ENCODE data around the gene RPN2. TPM values are rescaled to one million over a fixed set of nuclear protein-coding genes. Genes with fewer than 3 reads are reported as not detected.

The RPN2 gene
- total and polyA plus RNA-seq, 2 of the 13 experiments (the other 11 are each of a cell fraction or from before 2014, with no cell fraction given) = 587 to 1,818 TPM

DNA sequence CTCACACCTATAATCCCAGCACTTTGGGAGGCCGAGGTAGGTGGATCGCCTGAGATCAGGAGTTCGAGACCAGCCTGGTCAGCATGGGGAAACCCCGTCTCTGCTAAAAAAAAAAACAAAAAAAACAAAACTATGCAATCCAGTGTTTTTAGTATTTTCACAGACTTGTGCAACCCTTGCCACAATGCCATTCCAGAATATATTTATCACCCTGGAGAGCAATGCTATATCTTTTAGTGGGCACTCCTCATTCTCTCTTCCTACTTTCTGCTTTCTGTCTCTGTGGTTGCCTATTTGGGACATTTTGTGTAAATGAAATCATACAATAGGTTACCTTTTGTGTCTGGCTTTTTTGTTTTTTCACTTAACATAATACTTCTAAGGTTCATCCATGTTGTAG is 39.3 kb downstream of the RPN2 start:
- intact Hi-C loops (cut with micrococcal nuclease; ENCODE audit: unreplicated experiment) (no loop called here), in situ Hi-C loops (cut with HindIII; ENCODE audit: extremely low pct_ligation_motif_present, low pct_unique_long_range_greater_than_20kb) (no loop called here)
- ATAC-seq (no peak), DNase-seq (ENCODE audit: low spot score) (no peak), FAIRE-seq (no peak)
- 97% methylated on average over 4 of the region's 4 CpGs for WGBS (ENCODE audit: low lambda C conversion rate)
- POLR2A ChIA-PET = no interaction called here
- H3K79me2 ChIP-seq (ENCODE audit: insufficient read depth, low read length) = peaks cover 23% of the 10 kb centered on the region
- no peak overlapping the region for H3K4me3 ChIP-seq (replicated peaks in 1 of 3; ENCODE audit: insufficient read depth in 1 of 3, low read depth in 2 of 3, low read length in 3 of 3)
- no peak overlapping the region for H3K27ac ChIP-seq (ENCODE audit: extremely low read length, insufficient read depth, low read length)
- peaks cover 45 to 89% of the 10 kb centered on the region in 2 experiments for H3K36me3 ChIP-seq (replicated peaks in 1 of 2; ENCODE audit: control insufficient read depth in 1 of 2, insufficient read depth in 2 of 2, low read length in 2 of 2)
- no peak overlapping the region for H3K4me2 ChIP-seq (ENCODE audit: low read depth, low read length)
- H4K20me1 ChIP-seq (ENCODE audit: insufficient read depth, low read length) = peaks cover 17% of the 10 kb centered on the region
- no TSS peak for BruUV-seq (replicated peaks)
- CTCF ChIA-PET (ENCODE audit: low intra/inter-chr PET ratio, low total read pairs) = no interaction called here
- peaks cover 10% of the 10 kb centered on the region for H3K4me1 ChIP-seq (ENCODE audit: insufficient read depth, low read length)
- H3K9me3 ChIP-seq (ENCODE audit: low read length) = no peaks in the 10 kb centered on the region
- H3K9ac ChIP-seq (ENCODE audit: insufficient read depth, low read depth, low read length) = no peak overlapping the region
- no peaks in the 10 kb centered on the region for H3K27me3 ChIP-seq (ENCODE audit: control insufficient read depth in 1 of 2, insufficient read depth in 2 of 2, low read length in 2 of 2)
- no peak overlapping the region for H2AFZ ChIP-seq (ENCODE audit: low read length)
- TF ChIP-seq HOXA3 (CRISPR knock-in tag; IDR thresholded peaks at IDR 0.05) = no peak
- TF ChIP-seq, protein P1, sequence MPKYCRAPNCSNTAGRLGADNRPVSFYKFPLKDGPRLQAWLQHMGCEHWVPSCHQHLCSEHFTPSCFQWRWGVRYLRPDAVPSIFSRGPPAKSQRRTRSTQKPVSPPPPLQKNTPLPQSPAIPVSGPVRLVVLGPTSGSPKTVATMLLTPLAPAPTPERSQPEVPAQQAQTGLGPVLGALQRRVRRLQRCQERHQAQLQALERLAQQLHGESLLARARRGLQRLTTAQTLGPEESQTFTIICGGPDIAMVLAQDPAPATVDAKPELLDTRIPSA (CRISPR knock-in tag; IDR thresholded peaks at IDR 0.05; ENCODE audit: borderline replicate concordance) = no peak
- TF ChIP-seq UBTF (CRISPR knock-in tag; IDR thresholded peaks at IDR 0.05) = no peak
- TF ChIP-seq ZNF317 (CRISPR knock-in tag; IDR thresholded peaks at IDR 0.05) = no peak
- TF ChIP-seq, protein P2, sequence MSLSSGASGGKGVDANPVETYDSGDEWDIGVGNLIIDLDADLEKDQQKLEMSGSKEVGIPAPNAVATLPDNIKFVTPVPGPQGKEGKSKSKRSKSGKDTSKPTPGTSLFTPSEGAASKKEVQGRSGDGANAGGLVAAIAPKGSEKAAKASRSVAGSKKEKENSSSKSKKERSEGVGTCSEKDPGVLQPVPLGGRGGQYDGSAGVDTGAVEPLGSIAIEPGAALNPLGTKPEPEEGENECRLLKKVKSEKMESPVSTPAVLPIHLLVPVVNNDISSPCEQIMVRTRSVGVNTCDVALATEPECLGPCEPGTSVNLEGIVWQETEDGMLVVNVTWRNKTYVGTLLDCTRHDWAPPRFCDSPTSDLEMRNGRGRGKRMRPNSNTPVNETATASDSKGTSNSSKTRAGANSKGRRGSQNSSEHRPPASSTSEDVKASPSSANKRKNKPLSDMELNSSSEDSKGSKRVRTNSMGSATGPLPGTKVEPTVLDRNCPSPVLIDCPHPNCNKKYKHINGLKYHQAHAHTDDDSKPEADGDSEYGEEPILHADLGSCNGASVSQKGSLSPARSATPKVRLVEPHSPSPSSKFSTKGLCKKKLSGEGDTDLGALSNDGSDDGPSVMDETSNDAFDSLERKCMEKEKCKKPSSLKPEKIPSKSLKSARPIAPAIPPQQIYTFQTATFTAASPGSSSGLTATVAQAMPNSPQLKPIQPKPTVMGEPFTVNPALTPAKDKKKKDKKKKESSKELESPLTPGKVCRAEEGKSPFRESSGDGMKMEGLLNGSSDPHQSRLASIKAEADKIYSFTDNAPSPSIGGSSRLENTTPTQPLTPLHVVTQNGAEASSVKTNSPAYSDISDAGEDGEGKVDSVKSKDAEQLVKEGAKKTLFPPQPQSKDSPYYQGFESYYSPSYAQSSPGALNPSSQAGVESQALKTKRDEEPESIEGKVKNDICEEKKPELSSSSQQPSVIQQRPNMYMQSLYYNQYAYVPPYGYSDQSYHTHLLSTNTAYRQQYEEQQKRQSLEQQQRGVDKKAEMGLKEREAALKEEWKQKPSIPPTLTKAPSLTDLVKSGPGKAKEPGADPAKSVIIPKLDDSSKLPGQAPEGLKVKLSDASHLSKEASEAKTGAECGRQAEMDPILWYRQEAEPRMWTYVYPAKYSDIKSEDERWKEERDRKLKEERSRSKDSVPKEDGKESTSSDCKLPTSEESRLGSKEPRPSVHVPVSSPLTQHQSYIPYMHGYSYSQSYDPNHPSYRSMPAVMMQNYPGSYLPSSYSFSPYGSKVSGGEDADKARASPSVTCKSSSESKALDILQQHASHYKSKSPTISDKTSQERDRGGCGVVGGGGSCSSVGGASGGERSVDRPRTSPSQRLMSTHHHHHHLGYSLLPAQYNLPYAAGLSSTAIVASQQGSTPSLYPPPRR (CRISPR knock-in tag; IDR thresholded peaks at IDR 0.05; ENCODE audit: borderline replicate concordance) = no peak
- TF ChIP-seq NONO (IDR thresholded peaks at IDR 0.05) = no peak
- TF ChIP-seq NONO (CRISPR knock-in tag; conservative IDR thresholded peaks at IDR 0.05) = no peak
- no peak for TF ChIP-seq RORA (CRISPR knock-in tag; IDR thresholded peaks at IDR 0.05)
- no peak for TF ChIP-seq IKZF4 (CRISPR knock-in tag; IDR thresholded peaks at IDR 0.05; ENCODE audit: borderline replicate concordance, low read depth, not compliant biosample characterization)
- TF ChIP-seq PCBP2 (optimal IDR thresholded peaks at IDR 0.05; ENCODE audit: low read depth, low read length, poor library complexity, severe bottlenecking) = no peak
- TF ChIP-seq GTF3A (CRISPR knock-in tag; conservative IDR thresholded peaks at IDR 0.05) = no peak
- no peak for TF ChIP-seq ZNF670 (CRISPR knock-in tag; IDR thresholded peaks at IDR 0.05; ENCODE audit: borderline replicate concordance)
- TF ChIP-seq RFX1 (IDR thresholded peaks at IDR 0.05) = no peak
- no peak for TF ChIP-seq ETV5 (CRISPR knock-in tag; IDR thresholded peaks at IDR 0.05; ENCODE audit: borderline replicate concordance)
- no peak for TF ChIP-seq NCOR1 (IDR thresholded peaks at IDR 0.05; ENCODE audit: borderline replicate concordance, low read length)
- TF ChIP-seq ASH2L (IDR thresholded peaks at IDR 0.05; ENCODE audit: insufficient read length, low read depth, low read length) = no peak
- TF ChIP-seq, protein P3, sequence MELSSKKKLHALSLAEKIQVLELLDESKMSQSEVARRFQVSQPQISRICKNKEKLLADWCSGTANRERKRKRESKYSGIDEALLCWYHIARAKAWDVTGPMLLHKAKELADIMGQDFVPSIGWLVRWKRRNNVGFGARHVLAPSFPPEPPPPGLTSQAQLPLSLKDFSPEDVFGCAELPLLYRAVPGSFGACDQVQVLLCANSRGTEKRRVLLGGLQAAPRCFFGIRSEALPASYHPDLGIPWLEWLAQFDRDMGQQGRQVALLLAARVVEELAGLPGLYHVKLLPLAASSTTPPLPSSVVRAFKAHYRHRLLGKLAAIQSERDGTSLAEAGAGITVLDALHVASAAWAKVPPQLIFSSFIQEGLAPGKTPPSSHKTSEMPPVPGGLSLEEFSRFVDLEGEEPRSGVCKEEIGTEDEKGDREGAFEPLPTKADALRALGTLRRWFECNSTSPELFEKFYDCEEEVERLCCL (CRISPR knock-in tag; IDR thresholded peaks at IDR 0.05; ENCODE audit: borderline replicate concordance) = no peak

Measured in HepG2 (cell line).